Measurements from ENCODE around the gene GLB1L2.

GRCh38 chr11:134397304-134398078, 65.7 kb downstream of the GLB1L2 start:
- TF ChIP-seq MAFK (IDR thresholded peaks at IDR 0.05; ENCODE audit: low read depth, low read length) (no peak), CTCF (conservative IDR thresholded peaks at IDR 0.05; ENCODE audit: low read depth, low read length) (no peak), CHD1 (IDR thresholded peaks at IDR 0.05; ENCODE audit: low read depth, low read length) (no peak), SMC3 (IDR thresholded peaks at IDR 0.05; ENCODE audit: low read depth, low read length) (no peak), POLR2A (IDR thresholded peaks at IDR 0.05; ENCODE audit: low read depth, low read length) (no peak), USF2 (IDR thresholded peaks at IDR 0.05; ENCODE audit: low read depth, low read length) (no peak), FOS (IDR thresholded peaks at IDR 0.05; ENCODE audit: low read depth, low read length) (no peak), CEBPB (IDR thresholded peaks at IDR 0.05; ENCODE audit: low read depth, low read length) (no peak), RCOR1 (IDR thresholded peaks at IDR 0.05; ENCODE audit: insufficient replicate concordance, low read length) (no peak), RAD21 (IDR thresholded peaks at IDR 0.05; ENCODE audit: low read length) (no peak)
